A549 (cell line): Measurements from ENCODE around the gene ADCK2. TPM values are rescaled to one million over a fixed set of nuclear protein-coding genes. Genes with fewer than 3 reads are reported as not detected.

Source experiments
- ATAC-seq, 2 experiments: fragments of 200-7000 bp in 1 of 2; fragments of >200 bp in 1 of 2; cut with Nextera tagmentation in 1 of 2; cut with Tn5 transposase in 1 of 2; 3 replicates each; pipeline versions ENCODE4 v1.8.0 to v1.9.1; 2018 to 2020; ENCODE audit warnings: mild to moderate bottlenecking in 1 of 2, moderate library complexity in 1 of 2
- CTCF ChIA-PET: fragments of 300-600 bp; sonication (Branson Sonifier 250); formaldehyde crosslinking; extraction: SDS; loops from one replicate; lab custom pipeline; 2021; ENCODE audit warnings: antibody characterized with exemption, inconsistent platforms; lab: Yijun Ruan, JAX
- POLR2A ChIA-PET: fragments of 350-600 bp; formaldehyde crosslinking; extraction: SDS; loops from one replicate; lab custom pipeline; 2021; ENCODE audit warnings: antibody characterized with exemption, inconsistent platforms; lab: Yijun Ruan, JAX
- DNase-seq, 2 experiments: peaks; one replicate each; pipeline versions ENCODE4 v3.0.0 to v3.0.0-alpha.2; 2011 to 2016; ENCODE audit warnings: low read depth in 1 of 2, low spot score in 1 of 2
- FAIRE-seq: peaks from 2 replicates; lab custom pipeline; 2011; peaks lifted over from hg19 to GRCh38; lab: Jason Lieb, UNC
- H3K27ac ChIP-seq, 2 experiments: fragments of >200 bp; sonication (Bioruptor Twin); formaldehyde crosslinking; 3 replicates each; pipeline ENCODE4 v1.5.1; 2016 to 2017
- H3K4me1 ChIP-seq: fragments of >200 bp; sonication (Bioruptor Twin); formaldehyde crosslinking; 3 replicates; pipeline ENCODE4 v1.6.1; 2016
- H3K4me2 ChIP-seq: fragments of >200 bp; sonication (Bioruptor Twin); formaldehyde crosslinking; 3 replicates; pipeline ENCODE4 v1.6.1; 2016
- H3K4me3 ChIP-seq: fragments of >200 bp; sonication (Bioruptor Twin); formaldehyde crosslinking; 3 replicates; pipeline ENCODE4 v1.5.1; 2016
- H3K9me3 ChIP-seq: fragments of >200 bp; sonication (Bioruptor Twin); formaldehyde crosslinking; 3 replicates; pipeline ENCODE4 v1.6.1; 2016
- BHLHE40 ChIP-seq: IDR thresholded peaks from 2 replicates; pipeline ENCODE4 v1.6.1; 2012; ENCODE audit warnings: low read depth, low read length, inconsistent platforms
- CBX2 ChIP-seq: fragments of 200-600 bp; sonication (generic); IDR thresholded peaks from 2 replicates; pipeline ENCODE4 v1.6.1; 2016; ENCODE audit warnings: low read depth, mild to moderate bottlenecking, borderline replicate concordance
- CBX8 ChIP-seq: fragments of 200-600 bp; sonication (generic); IDR thresholded peaks from 2 replicates; pipeline ENCODE4 v1.6.1; 2016
- EHF ChIP-seq: fragments of 250-450 bp; sonication (Bioruptor Pico); IDR thresholded peaks from 2 replicates; pipeline ENCODE4 v1.5.0; 2020; ENCODE audit warnings: mild to moderate bottlenecking
- EHMT2 ChIP-seq: fragments of 200-600 bp; sonication (generic); IDR thresholded peaks from 2 replicates; pipeline ENCODE4 v1.6.1; 2016; ENCODE audit warnings: antibody characterized with exemption, low read depth, mild to moderate bottlenecking, moderate library complexity
- EP300 ChIP-seq, 2 experiments: fragments of >200 bp; sonication (Bioruptor Twin); formaldehyde crosslinking; IDR thresholded peaks; 2 replicates in 1 of 2; 3 replicates in 1 of 2; pipeline ENCODE4 v1.6.1; 2016 to 2017
- ESRRA ChIP-seq: fragments of 150-350 bp; IDR thresholded peaks from 2 replicates; pipeline ENCODE4 v1.6.1; 2014; ENCODE audit warnings: mild to moderate bottlenecking, low read length, borderline replicate concordance
- FOSB ChIP-seq: fragments of 250-450 bp; sonication (Bioruptor Pico); IDR thresholded peaks from 2 replicates; pipeline ENCODE4 v1.5.0; 2020; ENCODE audit warnings: mild to moderate bottlenecking, moderate library complexity
- HEYL ChIP-seq: fragments of 250-450 bp; sonication (Bioruptor Pico); IDR thresholded peaks from 2 replicates; pipeline ENCODE4 v1.8.0; 2021; ENCODE audit warnings: mild to moderate bottlenecking, moderate library complexity
- HOXA7 ChIP-seq: fragments of 250-450 bp; sonication (Bioruptor Pico); IDR thresholded peaks from 2 replicates; pipeline ENCODE4 v1.5.0; 2020; ENCODE audit warnings: mild to moderate bottlenecking, moderate library complexity
- HOXB13 ChIP-seq: fragments of 250-450 bp; sonication (Bioruptor Pico); IDR thresholded peaks from 2 replicates; pipeline ENCODE4 v1.5.0; 2020; ENCODE audit warnings: low read depth, mild to moderate bottlenecking, moderate library complexity
- HOXB5 ChIP-seq: fragments of 250-450 bp; sonication (Bioruptor Pico); IDR thresholded peaks from 2 replicates; pipeline ENCODE4 v1.5.0; 2020; ENCODE audit warnings: mild to moderate bottlenecking, moderate library complexity
- JUN ChIP-seq, 2 experiments: fragments of >200 bp; sonication (Bioruptor Twin); formaldehyde crosslinking; IDR thresholded peaks; 2 replicates in 1 of 2; 3 replicates in 1 of 2; pipeline ENCODE4 v1.6.1; 2016 to 2017
- JUNB ChIP-seq: fragments of >200 bp; sonication (Bioruptor Twin); formaldehyde crosslinking; IDR thresholded peaks from 2 replicates; pipeline ENCODE4 v1.6.1; 2016
- KDM1A ChIP-seq: fragments of 200-600 bp; sonication (generic); IDR thresholded peaks from 2 replicates; pipeline ENCODE4 v1.6.1; 2016; ENCODE audit warnings: low read depth, mild to moderate bottlenecking
- POLR2AphosphoS2 ChIP-seq: conservative IDR thresholded peaks from 2 replicates; pipeline ENCODE4 v1.6.1; 2012; ENCODE audit warnings: low read length, improper control_type of control experiment, inconsistent platforms
- RAD21 ChIP-seq, 2 experiments: fragments of >200 bp in 1 of 2; sonication (Bioruptor Twin) in 1 of 2; formaldehyde crosslinking in 1 of 2; IDR thresholded peaks in 1 of 2; conservative IDR thresholded peaks in 1 of 2; 2 replicates in 1 of 2; 3 replicates in 1 of 2; pipeline ENCODE4 v1.6.1; 2012 to 2018; ENCODE audit warnings: inconsistent platforms in 1 of 2
- RCOR1 ChIP-seq: fragments of 150-350 bp; IDR thresholded peaks from 2 replicates; pipeline ENCODE4 v1.6.1; 2014; ENCODE audit warnings: antibody characterized with exemption, low read length, low read depth
- RNF2 ChIP-seq: fragments of 200-600 bp; sonication (generic); IDR thresholded peaks from 2 replicates; pipeline ENCODE4 v1.6.1; 2016; ENCODE audit warnings: low read depth, mild to moderate bottlenecking, antibody characterized with exemption, moderate library complexity, borderline replicate concordance
- SREBF2 ChIP-seq: fragments of 450-650 bp; IDR thresholded peaks from 2 replicates; pipeline ENCODE4 v1.6.1; 2014; ENCODE audit warnings: mild to moderate bottlenecking, moderate library complexity
- TFCP2L1 ChIP-seq: fragments of 250-450 bp; sonication (Bioruptor Pico); IDR thresholded peaks from 2 replicates; pipeline ENCODE4 v1.5.0; 2021; ENCODE audit warnings: mild to moderate bottlenecking
- TP53 ChIP-seq: fragments of 250-450 bp; sonication (Bioruptor Pico); IDR thresholded peaks from 2 replicates; pipeline ENCODE4 v1.5.0; 2021; ENCODE audit warnings: mild to moderate bottlenecking, moderate library complexity
- USF2 ChIP-seq: fragments of 450-650 bp; IDR thresholded peaks from 2 replicates; pipeline ENCODE4 v1.6.1; 2014; ENCODE audit warnings: antibody characterized with exemption
- ZC3H11A ChIP-seq: fragments of 450-650 bp; IDR thresholded peaks from 2 replicates; pipeline ENCODE4 v1.6.1; 2014; ENCODE audit warnings: antibody characterized with exemption, mild to moderate bottlenecking
- WGBS: methylation state at CpG from one replicate; pipeline ENCODE4 v1.1.6; 2017; ENCODE audit errors: missing lambda C conversion rate; 5-methylcytosine and 5-hydroxymethylcytosine counted together
- polyA plus RNA-seq, 4 experiments: library from polyadenylated mRNA; depleted of rRNA in 3 of 4; stranded (reverse); fragments of >200 nt; fragmentation: RNase III in 1 of 4; extraction: RNeasy Plus Mini Kit Qiagen cat#74134 plus additional on column Dnase treatment in 1 of 4; gene quantifications; 2 replicates in 3 of 4; 3 replicates in 1 of 4; pipeline ENCODE4 v1.2.3, GENCODE V29; 2011 to 2017
- TF ChIP-seq, protein P1 (sequence below): fragments of 200-600 bp; sonication (generic); IDR thresholded peaks from 2 replicates; pipeline ENCODE4 v1.6.1; 2016; ENCODE audit warnings: antibody characterized with exemption, mild to moderate bottlenecking, moderate library complexity
- TF ChIP-seq, protein P2 (sequence below): fragments of >200 bp; sonication (Bioruptor Twin); formaldehyde crosslinking; IDR thresholded peaks from 3 replicates; pipeline ENCODE4 v1.5.1; 2016
- TF ChIP-seq, protein P3 (sequence below): IDR thresholded peaks from 2 replicates; pipeline ENCODE4 v1.6.1; 2012

ADCK2 gene
- polyA plus RNA-seq, 2 of the 4 experiments (the other 2 are of a cell fraction): 13.1 to 13.9 TPM

DNA sequence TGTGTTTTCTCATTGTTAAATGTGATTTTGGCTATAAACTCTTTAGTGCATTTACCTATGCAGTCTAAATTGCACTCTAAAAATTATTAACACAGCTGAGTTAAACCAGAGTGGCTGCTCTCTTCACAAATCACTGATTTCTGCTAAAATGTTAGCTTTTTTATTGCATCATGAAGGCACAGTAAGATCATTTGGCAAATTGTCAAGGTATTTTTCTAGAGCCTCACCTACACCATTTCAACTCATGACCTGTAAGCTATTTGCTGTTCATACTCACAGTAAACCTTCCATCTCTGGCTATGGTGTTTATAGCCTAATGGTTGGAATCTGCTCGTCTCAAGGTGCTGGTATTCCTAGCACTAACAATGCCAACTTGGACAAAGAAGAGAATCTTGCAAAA, 49.5 kb downstream of the ADCK2 start:
- no peak for FAIRE-seq

GRCh38 chr7:140723006-140723405, 50.3 kb downstream of the ADCK2 start:
- Histone ChIP-seq H3K27ac (no peak overlapping the region), H3K4me3 (no peak overlapping the region), H3K9me3 (no peaks in the 10 kb centered on the region), H3K4me1 (no peaks in the 10 kb centered on the region), H3K4me2 (no peak overlapping the region)
- WGBS: 92% methylated on average over 6 of the region's 6 CpGs
- ChIA-PET CTCF (interaction anchor here (1.3 kb wide), 1 partner anchor 17 kb away, joined by 3 read pairs; no protein-coding TSS in a partner anchor), POLR2A (interaction anchor here (0.6 kb wide), 1 partner anchor 16 kb away, joined by 3 read pairs; no protein-coding TSS in a partner anchor)
- DNase-seq: no peak
- TF ChIP-seq EHMT2 (no peak), EP300 (IDR thresholded peaks at IDR 0.05) (no peak), TP53 (CRISPR knock-in tag) (no peak), ESRRA (no peak)
- FAIRE-seq: no peak
- no peak for ATAC-seq

More for the DNA sequence above, 49.5 kb downstream of the ADCK2 start:
- no peaks in the 10 kb centered on the region for H3K4me1 ChIP-seq
- H3K4me3 ChIP-seq: no peak overlapping the region
- ATAC-seq (no peak), DNase-seq (no peak)
- H3K9me3 ChIP-seq: no peaks in the 10 kb centered on the region
- H3K4me2 ChIP-seq: no peak overlapping the region
- POLR2A ChIA-PET: no interaction called here
- 87% methylated on average over 1 of the region's 1 CpG for WGBS
- TF ChIP-seq CBX2: no peak
- no peak for TF ChIP-seq RAD21 (conservative IDR thresholded peaks at IDR 0.05 in 1 of 2, IDR thresholded peaks at IDR 0.05 in 1 of 2)
- TF ChIP-seq HOXB5 (CRISPR knock-in tag): no peak
- TF ChIP-seq KDM1A: no peak
- TF ChIP-seq BHLHE40: no peak
- TF ChIP-seq ZC3H11A: no peak
- no peak for TF ChIP-seq FOSB
- TF ChIP-seq CBX8: no peak
- TF ChIP-seq, protein P1, sequence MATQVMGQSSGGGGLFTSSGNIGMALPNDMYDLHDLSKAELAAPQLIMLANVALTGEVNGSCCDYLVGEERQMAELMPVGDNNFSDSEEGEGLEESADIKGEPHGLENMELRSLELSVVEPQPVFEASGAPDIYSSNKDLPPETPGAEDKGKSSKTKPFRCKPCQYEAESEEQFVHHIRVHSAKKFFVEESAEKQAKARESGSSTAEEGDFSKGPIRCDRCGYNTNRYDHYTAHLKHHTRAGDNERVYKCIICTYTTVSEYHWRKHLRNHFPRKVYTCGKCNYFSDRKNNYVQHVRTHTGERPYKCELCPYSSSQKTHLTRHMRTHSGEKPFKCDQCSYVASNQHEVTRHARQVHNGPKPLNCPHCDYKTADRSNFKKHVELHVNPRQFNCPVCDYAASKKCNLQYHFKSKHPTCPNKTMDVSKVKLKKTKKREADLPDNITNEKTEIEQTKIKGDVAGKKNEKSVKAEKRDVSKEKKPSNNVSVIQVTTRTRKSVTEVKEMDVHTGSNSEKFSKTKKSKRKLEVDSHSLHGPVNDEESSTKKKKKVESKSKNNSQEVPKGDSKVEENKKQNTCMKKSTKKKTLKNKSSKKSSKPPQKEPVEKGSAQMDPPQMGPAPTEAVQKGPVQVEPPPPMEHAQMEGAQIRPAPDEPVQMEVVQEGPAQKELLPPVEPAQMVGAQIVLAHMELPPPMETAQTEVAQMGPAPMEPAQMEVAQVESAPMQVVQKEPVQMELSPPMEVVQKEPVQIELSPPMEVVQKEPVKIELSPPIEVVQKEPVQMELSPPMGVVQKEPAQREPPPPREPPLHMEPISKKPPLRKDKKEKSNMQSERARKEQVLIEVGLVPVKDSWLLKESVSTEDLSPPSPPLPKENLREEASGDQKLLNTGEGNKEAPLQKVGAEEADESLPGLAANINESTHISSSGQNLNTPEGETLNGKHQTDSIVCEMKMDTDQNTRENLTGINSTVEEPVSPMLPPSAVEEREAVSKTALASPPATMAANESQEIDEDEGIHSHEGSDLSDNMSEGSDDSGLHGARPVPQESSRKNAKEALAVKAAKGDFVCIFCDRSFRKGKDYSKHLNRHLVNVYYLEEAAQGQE: no peak
- TF ChIP-seq EP300 (IDR thresholded peaks at IDR 0.05): no peak
- TF ChIP-seq EHF (CRISPR knock-in tag): no peak
- CTCF ChIA-PET: interaction anchor here (0.6 to 1.5 kb wide), 2 partner anchors 27 to 348 kb away, joined by 3 read pairs; no protein-coding TSS in a partner anchor
- H3K27ac ChIP-seq: no peak overlapping the region

DNA sequence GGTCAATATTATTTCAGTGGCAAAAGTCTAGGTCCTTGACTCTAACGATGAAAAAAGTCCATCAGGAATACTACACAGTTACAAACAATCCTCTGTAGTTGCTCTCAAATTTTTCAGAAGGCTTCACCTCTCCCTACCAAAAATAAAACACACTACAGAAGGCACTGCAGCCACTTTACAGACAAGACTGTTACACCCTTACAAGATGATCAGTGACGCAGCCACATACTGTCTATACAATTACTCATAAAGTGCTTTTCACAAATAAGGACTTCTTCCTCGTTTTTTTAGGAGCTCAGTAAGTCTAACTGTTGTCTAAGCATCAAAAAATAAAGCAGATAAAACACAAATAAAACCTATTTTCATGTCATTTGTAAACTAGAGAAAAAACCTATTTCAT, 50.8 kb downstream of the ADCK2 start:
- POLR2A ChIA-PET: no interaction called here
- no peak for DNase-seq
- no peak overlapping the region for H3K27ac ChIP-seq
- 69% methylated on average over 3 of the region's 3 CpGs for WGBS
- H3K4me1 ChIP-seq: no peaks in the 10 kb centered on the region
- no peak for ATAC-seq
- no peak overlapping the region for H3K4me2 ChIP-seq
- H3K9me3 ChIP-seq: no peaks in the 10 kb centered on the region
- CTCF ChIA-PET: interaction anchor here (1.3 kb wide), 1 partner anchor 16 kb away, joined by 3 read pairs; no protein-coding TSS in a partner anchor
- no peak overlapping the region for H3K4me3 ChIP-seq
- no peak for FAIRE-seq
- TF ChIP-seq HOXB13 (CRISPR knock-in tag) (no peak), TFCP2L1 (CRISPR knock-in tag) (no peak), EHF (CRISPR knock-in tag) (no peak), HOXA7 (CRISPR knock-in tag) (no peak), SREBF2 (no peak), RCOR1 (no peak), EHMT2 (no peak), RNF2 (no peak), JUNB (no peak), EP300 (IDR thresholded peaks at IDR 0.05) (no peak), POLR2AphosphoS2 (no peak), HEYL (CRISPR knock-in tag) (no peak), TP53 (CRISPR knock-in tag) (no peak), JUN (IDR thresholded peaks at IDR 0.05) (no peak), ZC3H11A (no peak), USF2 (no peak), BHLHE40 (no peak)
- TF ChIP-seq, protein P2, sequence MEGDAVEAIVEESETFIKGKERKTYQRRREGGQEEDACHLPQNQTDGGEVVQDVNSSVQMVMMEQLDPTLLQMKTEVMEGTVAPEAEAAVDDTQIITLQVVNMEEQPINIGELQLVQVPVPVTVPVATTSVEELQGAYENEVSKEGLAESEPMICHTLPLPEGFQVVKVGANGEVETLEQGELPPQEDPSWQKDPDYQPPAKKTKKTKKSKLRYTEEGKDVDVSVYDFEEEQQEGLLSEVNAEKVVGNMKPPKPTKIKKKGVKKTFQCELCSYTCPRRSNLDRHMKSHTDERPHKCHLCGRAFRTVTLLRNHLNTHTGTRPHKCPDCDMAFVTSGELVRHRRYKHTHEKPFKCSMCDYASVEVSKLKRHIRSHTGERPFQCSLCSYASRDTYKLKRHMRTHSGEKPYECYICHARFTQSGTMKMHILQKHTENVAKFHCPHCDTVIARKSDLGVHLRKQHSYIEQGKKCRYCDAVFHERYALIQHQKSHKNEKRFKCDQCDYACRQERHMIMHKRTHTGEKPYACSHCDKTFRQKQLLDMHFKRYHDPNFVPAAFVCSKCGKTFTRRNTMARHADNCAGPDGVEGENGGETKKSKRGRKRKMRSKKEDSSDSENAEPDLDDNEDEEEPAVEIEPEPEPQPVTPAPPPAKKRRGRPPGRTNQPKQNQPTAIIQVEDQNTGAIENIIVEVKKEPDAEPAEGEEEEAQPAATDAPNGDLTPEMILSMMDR: no peak
- TF ChIP-seq, protein P3, sequence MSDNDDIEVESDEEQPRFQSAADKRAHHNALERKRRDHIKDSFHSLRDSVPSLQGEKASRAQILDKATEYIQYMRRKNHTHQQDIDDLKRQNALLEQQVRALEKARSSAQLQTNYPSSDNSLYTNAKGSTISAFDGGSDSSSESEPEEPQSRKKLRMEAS: no peak
